ENCODE data around the gene LIN7A. TPM values are rescaled to one million over a fixed set of nuclear protein-coding genes. Genes with fewer than 3 reads are reported as not detected.

LIN7A gene
- polyA plus RNA-seq, 1 experiment = 10.4 TPM

- no peak overlapping the region for H3K27ac ChIP-seq (ENCODE audit: low read depth, low read length)
- H3K27me3 ChIP-seq (ENCODE audit: control insufficient read depth, insufficient read depth, low read length) = no peaks in the 10 kb centered on the region
- ChIA-PET POLR2A (no interaction called here), CTCF (interaction anchor here (0.6 to 1.2 kb wide), 2 partner anchors 20 to 84 kb away, joined by 3 to 4 read pairs; no protein-coding TSS in a partner anchor)
- H3K4me3 ChIP-seq (ENCODE audit: low read depth, low read length) = no peak overlapping the region
- no peak for DNase-seq (ENCODE audit: low read depth, low spot score)
- TF ChIP-seq, protein P1, sequence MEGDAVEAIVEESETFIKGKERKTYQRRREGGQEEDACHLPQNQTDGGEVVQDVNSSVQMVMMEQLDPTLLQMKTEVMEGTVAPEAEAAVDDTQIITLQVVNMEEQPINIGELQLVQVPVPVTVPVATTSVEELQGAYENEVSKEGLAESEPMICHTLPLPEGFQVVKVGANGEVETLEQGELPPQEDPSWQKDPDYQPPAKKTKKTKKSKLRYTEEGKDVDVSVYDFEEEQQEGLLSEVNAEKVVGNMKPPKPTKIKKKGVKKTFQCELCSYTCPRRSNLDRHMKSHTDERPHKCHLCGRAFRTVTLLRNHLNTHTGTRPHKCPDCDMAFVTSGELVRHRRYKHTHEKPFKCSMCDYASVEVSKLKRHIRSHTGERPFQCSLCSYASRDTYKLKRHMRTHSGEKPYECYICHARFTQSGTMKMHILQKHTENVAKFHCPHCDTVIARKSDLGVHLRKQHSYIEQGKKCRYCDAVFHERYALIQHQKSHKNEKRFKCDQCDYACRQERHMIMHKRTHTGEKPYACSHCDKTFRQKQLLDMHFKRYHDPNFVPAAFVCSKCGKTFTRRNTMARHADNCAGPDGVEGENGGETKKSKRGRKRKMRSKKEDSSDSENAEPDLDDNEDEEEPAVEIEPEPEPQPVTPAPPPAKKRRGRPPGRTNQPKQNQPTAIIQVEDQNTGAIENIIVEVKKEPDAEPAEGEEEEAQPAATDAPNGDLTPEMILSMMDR (IDR thresholded peaks at IDR 0.05; ENCODE audit: low read depth, low read length) = no peak
- H3K9me3 ChIP-seq (ENCODE audit: control insufficient read depth, insufficient read depth, low read length) = no peaks in the 10 kb centered on the region
Observed at GRCh38 chr12:80857311-80857710, 80.4 kb downstream of the LIN7A start.

GRCh38 chr12:80849337-80849736 is 88.4 kb downstream of the LIN7A start:
- POLR2A ChIA-PET = no interaction called here
- TF ChIP-seq, protein P1 (IDR thresholded peaks at IDR 0.05; ENCODE audit: low read depth, low read length) = no peak
- H3K27me3 ChIP-seq (ENCODE audit: control insufficient read depth, insufficient read depth, low read length) = no peaks in the 10 kb centered on the region

DNA sequence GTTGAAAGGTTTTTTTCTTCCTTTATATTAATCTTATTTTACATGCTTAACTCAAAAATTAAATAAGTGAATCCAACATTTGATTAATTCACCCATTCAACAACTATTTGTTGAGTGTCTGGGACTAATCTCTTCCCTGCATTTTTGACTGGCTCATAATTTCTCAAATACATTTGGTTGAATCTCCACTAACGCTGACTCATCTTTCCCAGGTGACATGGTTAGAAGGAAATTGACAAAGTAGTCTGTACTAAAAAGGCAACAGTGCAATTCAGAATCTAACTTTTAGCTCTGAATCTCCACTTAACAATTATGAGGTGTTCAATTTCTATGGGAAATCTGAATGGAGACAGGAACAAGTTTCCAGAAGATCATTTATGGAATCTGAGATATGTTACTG is 88.9 kb downstream of the LIN7A start:
- no peak for DNase-seq (ENCODE audit: low read depth, low spot score)
- Histone ChIP-seq H3K27ac (ENCODE audit: low read depth, low read length) (no peak overlapping the region), H3K9me3 (ENCODE audit: control insufficient read depth, insufficient read depth, low read length) (no peaks in the 10 kb centered on the region), H3K27me3 (ENCODE audit: control insufficient read depth, insufficient read depth, low read length) (no peaks in the 10 kb centered on the region), H3K4me3 (ENCODE audit: low read depth, low read length) (no peak overlapping the region)
- ChIA-PET POLR2A (no interaction called here), CTCF (interaction anchor here (2.4 to 4.1 kb wide), 2 partner anchors 12 kb away, joined by 12 to 23 read pairs; no protein-coding TSS in a partner anchor)
- TF ChIP-seq, protein P1 (IDR thresholded peaks at IDR 0.05; ENCODE audit: low read depth, low read length) = no peak

More at GRCh38 chr12:80849337-80849736, 88.4 kb downstream of the LIN7A start:
- Histone ChIP-seq H3K27ac (ENCODE audit: low read depth, low read length) (no peak overlapping the region), H3K4me3 (ENCODE audit: low read depth, low read length) (no peak overlapping the region), H3K9me3 (ENCODE audit: control insufficient read depth, insufficient read depth, low read length) (no peaks in the 10 kb centered on the region)
- CTCF ChIA-PET = interaction anchor here (2.4 kb wide), 1 partner anchor 13 kb away, joined by 12 read pairs; no protein-coding TSS in a partner anchor
- no peak for DNase-seq (ENCODE audit: low read depth, low spot score)

GRCh38 chr12:80847575-80847974 is 90.2 kb downstream of the LIN7A start:
- DNase-seq (ENCODE audit: low read depth, low spot score) = no peak
- no peaks in the 10 kb centered on the region for H3K27me3 ChIP-seq (ENCODE audit: control insufficient read depth, insufficient read depth, low read length)
- TF ChIP-seq, protein P1 (IDR thresholded peaks at IDR 0.05; ENCODE audit: low read depth, low read length) = no peak
- ChIA-PET CTCF (interaction anchor here (4.1 kb wide), 1 partner anchor 11 kb away, joined by 23 read pairs; no protein-coding TSS in a partner anchor), POLR2A (no interaction called here)
- no peak overlapping the region for H3K4me3 ChIP-seq (ENCODE audit: low read depth, low read length)
- H3K9me3 ChIP-seq (ENCODE audit: control insufficient read depth, insufficient read depth, low read length) = no peaks in the 10 kb centered on the region
- no peak overlapping the region for H3K27ac ChIP-seq (ENCODE audit: low read depth, low read length)

- CTCF ChIA-PET = interaction anchor here (4.1 kb wide), 1 partner anchor 10 kb away, joined by 23 read pairs; no protein-coding TSS in a partner anchor
- H3K9me3 ChIP-seq (ENCODE audit: control insufficient read depth, insufficient read depth, low read length) = no peaks in the 10 kb centered on the region
- no peaks in the 10 kb centered on the region for H3K27me3 ChIP-seq (ENCODE audit: control insufficient read depth, insufficient read depth, low read length)
- H3K4me3 ChIP-seq (ENCODE audit: low read depth, low read length) = no peak overlapping the region
- POLR2A ChIA-PET = no interaction called here
- H3K27ac ChIP-seq (ENCODE audit: low read depth, low read length) = no peak overlapping the region
- TF ChIP-seq, protein P1 (IDR thresholded peaks at IDR 0.05; ENCODE audit: low read depth, low read length) = no peak
- DNase-seq (ENCODE audit: low read depth, low spot score) = no peak
Observed at GRCh38 chr12:80846952-80847351, 90.8 kb downstream of the LIN7A start.
